ENCODE results near the gene TMEM30A. TPM values are rescaled to one million over a fixed set of nuclear protein-coding genes. Genes with fewer than 3 reads are reported as not detected.
A peak's percentile ranks its signal among the peaks of the same experiment; 100 is the strongest.

Gene TMEM30A
- total RNA-seq, 1 donor from 2014 or later: 44.5 TPM

DNA sequence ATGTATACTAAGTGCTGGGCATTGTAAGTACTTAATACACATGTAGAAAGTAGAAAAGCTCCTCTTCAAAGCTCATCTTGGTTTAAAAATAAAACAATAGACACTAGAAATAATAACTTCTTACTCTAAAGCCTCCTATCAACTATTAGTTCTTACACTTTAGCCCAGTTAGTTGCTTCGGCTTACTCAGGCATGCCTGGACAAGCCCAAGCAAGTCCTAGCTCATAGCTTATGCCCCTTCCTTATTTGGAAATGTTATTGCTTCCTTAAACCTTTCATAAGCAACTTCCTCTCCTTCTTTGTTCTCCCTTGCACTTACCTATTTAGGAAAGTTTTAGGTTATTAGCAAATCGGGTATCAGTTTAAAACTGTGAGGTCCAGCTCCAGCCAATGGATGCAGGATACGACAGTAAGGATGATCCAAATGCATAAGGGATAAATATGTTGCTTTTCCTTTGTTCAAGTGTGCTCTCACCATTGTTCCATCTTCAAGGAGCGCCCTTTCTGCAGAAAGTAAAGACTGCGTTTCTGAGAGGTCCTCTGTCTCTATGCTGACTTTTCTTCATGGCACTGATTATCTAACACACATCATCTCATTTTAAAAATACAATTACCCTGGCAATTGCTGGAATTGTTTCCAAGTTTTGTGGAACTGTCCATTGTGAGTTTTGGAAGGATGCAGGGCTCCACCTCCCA is 12.3 kb downstream of the TMEM30A start:
- no peak overlapping the region for H3K27ac Mint-ChIP-seq (ENCODE audit: unreplicated experiment)
- TF ChIP-seq, protein P1, sequence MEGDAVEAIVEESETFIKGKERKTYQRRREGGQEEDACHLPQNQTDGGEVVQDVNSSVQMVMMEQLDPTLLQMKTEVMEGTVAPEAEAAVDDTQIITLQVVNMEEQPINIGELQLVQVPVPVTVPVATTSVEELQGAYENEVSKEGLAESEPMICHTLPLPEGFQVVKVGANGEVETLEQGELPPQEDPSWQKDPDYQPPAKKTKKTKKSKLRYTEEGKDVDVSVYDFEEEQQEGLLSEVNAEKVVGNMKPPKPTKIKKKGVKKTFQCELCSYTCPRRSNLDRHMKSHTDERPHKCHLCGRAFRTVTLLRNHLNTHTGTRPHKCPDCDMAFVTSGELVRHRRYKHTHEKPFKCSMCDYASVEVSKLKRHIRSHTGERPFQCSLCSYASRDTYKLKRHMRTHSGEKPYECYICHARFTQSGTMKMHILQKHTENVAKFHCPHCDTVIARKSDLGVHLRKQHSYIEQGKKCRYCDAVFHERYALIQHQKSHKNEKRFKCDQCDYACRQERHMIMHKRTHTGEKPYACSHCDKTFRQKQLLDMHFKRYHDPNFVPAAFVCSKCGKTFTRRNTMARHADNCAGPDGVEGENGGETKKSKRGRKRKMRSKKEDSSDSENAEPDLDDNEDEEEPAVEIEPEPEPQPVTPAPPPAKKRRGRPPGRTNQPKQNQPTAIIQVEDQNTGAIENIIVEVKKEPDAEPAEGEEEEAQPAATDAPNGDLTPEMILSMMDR (conservative IDR thresholded peaks at IDR 0.05): no peak
- H3K27me3 Mint-ChIP-seq (ENCODE audit: low read depth): no peaks in the 10 kb centered on the region
- no peak overlapping the region for H3K4me3 Mint-ChIP-seq
- no peak for DNase-seq (ENCODE audit: low read depth, low spot score)
- peaks cover 4% of the 10 kb centered on the region for H3K9me3 Mint-ChIP-seq
- H3K4me1 Mint-ChIP-seq: no peaks in the 10 kb centered on the region
- peaks cover 18% of the 10 kb centered on the region for H3K36me3 Mint-ChIP-seq (ENCODE audit: low read depth)

DNA sequence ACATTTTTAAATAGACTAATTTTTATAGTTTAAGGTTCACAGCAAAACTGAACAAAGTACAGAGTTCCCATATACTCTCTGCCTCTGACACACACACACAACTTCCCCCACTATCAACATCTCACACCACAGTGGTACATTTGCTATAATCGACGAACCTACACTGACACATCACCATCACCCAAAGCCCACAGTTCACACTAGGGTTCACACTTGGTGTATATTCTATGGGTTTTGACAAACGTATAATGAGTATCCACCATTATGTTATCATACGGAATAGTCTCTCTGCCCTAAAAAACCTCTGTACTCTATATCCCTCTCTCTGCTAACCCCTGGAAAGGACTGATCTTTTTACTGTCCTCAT is 15.6 kb downstream of the TMEM30A start:
- peaks cover 5% of the 10 kb centered on the region for H3K4me1 Mint-ChIP-seq
- no peaks in the 10 kb centered on the region for H3K27me3 Mint-ChIP-seq (ENCODE audit: low read depth)
- H3K9me3 Mint-ChIP-seq: no peaks in the 10 kb centered on the region
- DNase-seq (ENCODE audit: low read depth, low spot score): no peak
- no peak overlapping the region for H3K27ac Mint-ChIP-seq (ENCODE audit: unreplicated experiment)
- H3K4me3 Mint-ChIP-seq: no peak overlapping the region
- TF ChIP-seq, protein P1 (conservative IDR thresholded peaks at IDR 0.05): no peak
- peaks cover 12% of the 10 kb centered on the region for H3K36me3 Mint-ChIP-seq (ENCODE audit: low read depth)

DNA sequence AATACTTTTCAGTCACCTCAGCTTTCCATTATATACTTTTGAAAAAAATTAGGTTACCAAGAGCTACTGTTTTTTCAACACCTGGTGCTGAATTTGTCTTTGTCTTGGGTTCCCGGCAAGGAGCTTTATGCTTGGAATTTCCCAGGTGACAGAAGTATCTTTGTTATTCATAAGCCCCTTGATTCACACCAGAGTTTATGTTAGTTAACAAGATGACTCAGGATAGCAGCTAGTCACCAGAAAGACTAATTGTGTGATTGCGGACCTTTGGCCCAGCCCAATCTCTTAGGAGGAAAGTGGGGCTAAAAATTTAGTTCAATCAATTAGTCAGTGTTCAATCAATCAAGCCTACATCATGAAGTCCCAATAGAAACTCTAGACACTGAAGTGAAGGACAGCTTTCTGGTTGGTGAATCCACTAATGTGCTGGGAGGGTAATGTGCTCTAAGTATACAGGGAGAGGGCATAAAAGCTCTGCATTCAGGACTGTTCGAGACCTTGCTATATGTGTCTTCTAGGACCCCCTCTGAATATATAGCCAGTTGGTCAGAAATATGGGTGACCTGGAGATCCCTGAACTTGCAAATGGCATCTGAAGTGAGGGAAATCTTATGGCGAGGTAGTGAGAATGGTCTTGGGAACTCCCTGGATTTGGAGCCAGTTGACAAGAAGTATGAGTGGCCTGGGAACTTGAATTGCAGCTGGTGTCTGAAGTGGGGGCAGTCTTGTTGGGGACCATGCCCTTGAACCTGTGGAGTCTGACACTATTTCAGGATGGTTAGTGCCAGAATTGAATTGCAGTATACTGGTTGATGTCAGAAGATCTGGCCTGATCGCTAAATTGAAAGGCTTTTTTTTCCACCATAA is 16.2 kb downstream of the TMEM30A start:
- peaks cover 5% of the 10 kb centered on the region for H3K4me1 Mint-ChIP-seq
- TF ChIP-seq, protein P1 (conservative IDR thresholded peaks at IDR 0.05): no peak
- DNase-seq (ENCODE audit: low read depth, low spot score): no peak
- no peak overlapping the region for H3K27ac Mint-ChIP-seq (ENCODE audit: unreplicated experiment)
- H3K9me3 Mint-ChIP-seq: no peaks in the 10 kb centered on the region
- no peak overlapping the region for H3K4me3 Mint-ChIP-seq
- H3K27me3 Mint-ChIP-seq (ENCODE audit: low read depth): no peaks in the 10 kb centered on the region
- H3K36me3 Mint-ChIP-seq (ENCODE audit: low read depth): peaks cover 12% of the 10 kb centered on the region

DNA sequence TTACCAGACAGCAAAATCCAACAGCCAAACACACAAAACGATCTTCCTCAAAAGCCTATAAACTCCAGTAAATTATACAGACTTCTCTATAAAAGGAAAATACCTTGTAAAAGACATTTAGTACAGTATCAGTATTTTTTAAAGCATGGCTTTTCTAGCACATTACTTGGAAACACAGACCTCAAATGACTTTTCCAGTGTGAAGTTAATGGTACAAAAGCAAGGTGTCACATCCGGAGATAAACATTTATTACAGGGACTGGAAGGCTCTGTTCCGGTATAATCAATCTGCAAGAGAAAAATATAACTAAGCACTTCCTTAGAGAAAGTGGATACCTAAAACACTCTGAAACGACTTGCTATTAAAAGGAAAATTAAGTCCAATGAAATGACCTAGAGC is 17.1 kb downstream of the TMEM30A start:
- H3K4me1 Mint-ChIP-seq: peaks cover 5% of the 10 kb centered on the region

DNA sequence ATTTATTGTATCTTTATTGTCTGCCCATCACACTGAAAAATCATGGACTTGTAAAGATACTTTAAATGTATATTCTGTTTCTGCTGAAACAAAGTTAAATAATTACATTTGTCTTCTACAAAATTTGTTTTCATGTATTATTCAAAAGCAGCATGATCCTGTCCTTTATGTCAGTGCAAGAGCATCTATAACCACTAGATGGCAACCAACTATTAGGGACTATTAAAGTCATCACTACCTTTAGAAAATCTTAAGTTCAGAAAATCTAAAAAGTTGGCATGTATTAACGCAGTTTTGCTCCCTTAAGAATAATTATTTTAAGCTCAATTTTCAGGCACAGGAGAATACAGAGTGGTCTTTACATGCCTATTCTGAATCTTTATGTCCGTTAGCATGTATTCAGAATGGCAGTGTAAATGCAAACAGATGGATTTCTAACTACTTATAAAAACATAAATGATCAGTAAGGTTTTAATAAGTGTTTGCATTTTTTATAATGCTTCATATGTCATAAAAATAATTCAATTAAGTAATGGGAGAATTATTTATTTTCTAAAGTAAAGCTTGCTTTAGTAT is 17.8 kb downstream of the TMEM30A start:
- Mint-ChIP-seq H3K27ac (ENCODE audit: unreplicated experiment) (no peak overlapping the region), H3K4me1 (peaks cover 5% of the 10 kb centered on the region), H3K36me3 (ENCODE audit: low read depth) (peaks cover 8% of the 10 kb centered on the region), H3K9me3 (no peaks in the 10 kb centered on the region), H3K4me3 (no peak overlapping the region), H3K27me3 (ENCODE audit: low read depth) (no peaks in the 10 kb centered on the region)
- no peak for DNase-seq (ENCODE audit: low read depth, low spot score)
- TF ChIP-seq, protein P1 (conservative IDR thresholded peaks at IDR 0.05): peak; percentile 93

More for the DNA sequence above, 17.1 kb downstream of the TMEM30A start:
- no peak overlapping the region for H3K4me3 Mint-ChIP-seq
- TF ChIP-seq, protein P1 (conservative IDR thresholded peaks at IDR 0.05): no peak
- H3K27ac Mint-ChIP-seq (ENCODE audit: unreplicated experiment): peak overlapping the region; percentile 14
- DNase-seq (ENCODE audit: low read depth, low spot score): no peak
- H3K27me3 Mint-ChIP-seq (ENCODE audit: low read depth): no peaks in the 10 kb centered on the region
- peaks cover 10% of the 10 kb centered on the region for H3K36me3 Mint-ChIP-seq (ENCODE audit: low read depth)
- no peaks in the 10 kb centered on the region for H3K9me3 Mint-ChIP-seq
